ENCODE data around the gene RHPN2.
A peak's percentile ranks its signal among the peaks of the same experiment; 100 is the strongest.

RHPN2 gene

DNA sequence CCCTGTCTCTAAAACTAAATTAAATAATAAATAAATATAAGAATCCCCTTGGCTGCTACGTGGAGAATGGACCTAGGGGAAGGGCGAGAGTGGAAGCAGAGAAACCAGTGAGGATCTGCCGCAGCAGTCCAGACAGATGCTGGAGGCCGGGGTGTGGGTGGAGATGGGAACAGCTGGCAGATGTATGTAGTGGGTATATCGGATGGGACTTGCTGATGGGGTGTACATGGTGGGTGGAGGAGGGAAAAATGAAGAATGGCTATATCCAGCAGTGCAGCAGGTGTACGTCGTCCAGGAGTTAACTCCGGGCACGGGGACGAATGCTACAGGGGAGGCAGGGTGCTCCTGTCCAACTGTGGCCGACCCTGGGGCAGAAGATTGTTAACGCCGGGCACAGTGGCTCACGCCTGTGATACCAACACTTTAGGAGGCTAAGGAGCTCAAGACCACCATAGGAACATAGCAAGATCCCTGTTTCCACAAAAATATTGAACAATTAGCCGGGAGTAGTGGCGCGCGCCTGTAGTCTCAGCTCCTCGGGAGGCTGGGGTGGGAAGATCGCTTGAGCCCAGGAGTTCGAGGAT, 93.6 kb downstream of the RHPN2 start:
- no peak for DNase-seq

DNA sequence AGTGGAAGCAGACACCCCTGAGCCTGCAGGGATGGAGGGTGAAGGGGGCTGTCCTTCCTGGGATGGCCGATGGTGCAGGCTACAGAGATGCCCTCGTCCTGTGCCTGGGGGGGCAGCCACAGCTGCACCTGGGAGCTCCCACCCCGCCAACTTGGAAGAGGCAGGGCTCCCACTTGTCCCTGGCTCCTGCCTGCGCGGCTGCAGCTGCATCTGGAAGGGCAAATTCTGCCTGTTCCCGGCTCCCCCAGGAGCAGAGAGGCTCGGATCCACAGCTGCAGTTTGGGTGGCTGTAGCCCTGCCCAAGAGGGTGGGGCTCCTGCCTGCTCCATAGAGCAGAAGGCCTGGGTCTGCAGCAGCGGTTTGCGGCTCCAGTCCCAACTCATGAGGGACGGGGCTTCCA, 95.1 kb downstream of the RHPN2 start:
- no peak for DNase-seq

DNA sequence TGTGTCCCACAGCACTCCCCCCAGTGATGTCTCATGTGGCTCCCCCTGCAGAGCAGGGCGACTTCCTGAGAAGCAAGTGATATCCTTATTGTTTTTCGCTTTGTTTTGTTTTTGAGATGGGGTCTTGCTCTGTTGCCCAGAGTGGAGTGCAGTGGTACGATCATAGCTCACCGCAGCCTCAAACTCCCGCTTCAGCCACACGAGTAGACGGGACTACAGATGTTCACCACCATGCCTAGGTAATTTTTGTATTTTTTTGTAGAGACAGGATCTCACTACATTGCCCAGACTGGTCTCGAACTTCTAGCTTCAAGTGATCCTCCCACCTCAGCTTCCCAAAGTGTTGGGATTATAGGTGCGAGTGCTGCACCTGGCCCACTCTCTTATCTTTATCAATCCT, 97.9 kb downstream of the RHPN2 start:
- DNase-seq, result no peak

DNA sequence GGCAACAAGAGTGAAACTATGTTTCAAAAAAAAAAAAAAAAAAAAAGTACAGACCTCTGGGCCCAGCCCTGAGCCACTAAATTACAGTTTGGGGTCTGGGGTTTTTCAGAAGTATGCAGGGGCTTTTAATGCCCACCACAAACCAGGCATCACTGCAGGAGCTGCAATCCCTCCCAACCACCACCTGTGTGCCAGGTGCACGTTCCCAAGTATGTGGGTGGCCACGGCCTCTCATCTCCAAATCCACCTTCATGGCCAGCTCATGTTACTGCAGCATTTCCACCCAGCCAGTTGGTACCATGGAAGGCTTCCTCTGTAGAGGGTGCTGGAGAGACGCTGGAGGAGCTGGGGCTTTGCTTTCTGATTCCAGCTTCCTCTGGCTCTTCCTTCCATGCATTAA, 119.4 kb downstream of the RHPN2 start:
- DNase-seq, result no peak

DNA sequence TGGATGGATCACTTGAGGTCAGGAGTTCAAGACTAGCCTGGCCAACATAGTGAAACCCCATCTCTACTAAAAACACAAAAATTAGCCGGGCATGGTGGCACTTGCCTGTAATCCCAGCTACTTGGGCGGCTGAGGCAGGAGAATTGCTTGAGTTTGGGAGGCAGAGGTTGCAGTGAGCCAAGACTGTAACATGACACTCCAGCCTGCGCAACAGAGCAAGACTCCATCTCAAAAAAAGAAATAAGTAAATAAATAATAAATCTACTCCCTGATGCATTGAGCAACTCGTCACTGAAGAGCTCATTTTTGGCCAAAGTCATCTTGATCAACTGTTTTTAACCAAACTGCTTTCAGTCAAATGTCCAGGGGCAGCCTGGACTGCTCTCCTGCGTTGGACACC, 123.4 kb downstream of the RHPN2 start:
- DNase-seq, result peak; percentile 11

DNA sequence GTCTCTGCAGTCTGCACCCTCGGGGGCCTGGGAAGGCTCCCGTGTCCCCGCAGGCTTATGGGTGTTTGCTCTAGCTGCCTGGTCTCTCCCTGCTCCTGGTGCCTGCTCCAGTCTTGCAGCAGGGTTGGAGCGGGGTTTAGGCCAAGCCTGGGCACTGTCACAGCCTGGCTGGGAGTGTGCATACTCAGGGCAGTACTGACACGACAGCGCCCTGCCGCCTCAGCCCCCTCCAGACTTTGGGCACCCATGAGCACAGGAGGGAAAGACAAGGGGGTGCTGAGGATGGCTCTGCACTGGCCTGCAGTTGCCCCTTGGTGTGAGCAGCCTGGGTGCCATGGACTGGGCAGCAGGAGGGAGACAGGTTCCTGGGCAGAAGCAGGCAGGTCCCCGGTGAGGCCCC, 128.6 kb downstream of the RHPN2 start:
- DNase-seq, result no peak

DNA sequence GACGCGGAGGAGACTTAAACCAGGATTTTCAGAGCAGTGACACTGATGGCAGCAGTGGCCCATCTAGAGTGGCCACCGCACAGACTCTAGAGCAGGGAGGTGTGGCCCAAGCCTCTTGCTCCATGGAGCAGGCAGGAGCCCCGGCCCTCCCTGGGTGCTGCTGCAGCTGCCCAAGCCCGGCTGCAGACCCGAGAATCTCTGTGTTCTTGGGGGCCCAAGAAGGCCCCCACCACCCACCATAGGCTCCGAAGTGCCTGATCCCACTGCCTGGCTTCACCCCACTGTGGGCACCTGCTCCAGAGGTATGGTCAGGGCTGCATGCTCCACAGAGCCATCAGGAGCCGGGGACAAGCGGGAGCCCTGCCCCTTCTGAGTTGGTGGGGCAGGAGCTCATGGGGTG, 129.1 kb downstream of the RHPN2 start:
- DNase-seq, result no peak

DNA sequence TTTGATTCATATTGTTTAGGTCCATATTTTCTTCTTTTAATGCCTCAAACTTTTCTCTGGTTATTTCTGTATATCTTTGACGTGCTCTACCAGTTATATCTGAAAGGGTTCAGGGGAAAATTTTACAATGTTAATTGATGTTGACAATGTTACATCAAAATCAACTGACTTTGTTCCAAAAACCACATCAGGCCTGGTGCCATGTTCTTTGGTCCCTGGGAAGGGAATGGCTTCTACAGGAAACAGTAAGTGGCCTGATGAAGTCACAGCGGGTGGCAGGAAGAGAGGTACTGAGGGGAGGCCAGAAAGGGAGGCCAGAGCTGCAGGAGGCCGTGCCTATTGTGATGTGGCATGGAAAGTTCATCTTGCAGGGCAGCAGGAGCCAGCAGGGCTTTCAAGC, 131.1 kb downstream of the RHPN2 start:
- DNase-seq, result no peak

DNA sequence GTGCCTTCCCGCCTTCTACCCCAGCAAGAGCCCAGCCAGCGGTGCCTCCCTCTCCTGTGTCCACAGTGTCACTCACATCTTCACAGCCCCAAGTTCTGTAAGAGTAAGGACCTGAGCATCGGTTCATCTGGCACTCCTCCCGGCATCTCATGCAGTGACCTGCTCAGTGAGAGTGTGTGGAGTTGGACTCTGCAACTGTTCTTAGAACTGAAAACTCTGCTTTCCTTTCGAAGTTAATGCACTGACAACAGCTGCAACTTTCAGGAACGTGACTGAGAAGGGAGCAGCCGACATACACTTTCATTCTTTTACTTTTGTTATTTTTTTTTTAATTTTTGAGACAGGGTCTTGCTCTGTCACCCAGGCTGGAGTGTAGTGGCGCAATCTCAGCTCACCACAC, 134.1 kb downstream of the RHPN2 start:
- no peak for DNase-seq

DNA sequence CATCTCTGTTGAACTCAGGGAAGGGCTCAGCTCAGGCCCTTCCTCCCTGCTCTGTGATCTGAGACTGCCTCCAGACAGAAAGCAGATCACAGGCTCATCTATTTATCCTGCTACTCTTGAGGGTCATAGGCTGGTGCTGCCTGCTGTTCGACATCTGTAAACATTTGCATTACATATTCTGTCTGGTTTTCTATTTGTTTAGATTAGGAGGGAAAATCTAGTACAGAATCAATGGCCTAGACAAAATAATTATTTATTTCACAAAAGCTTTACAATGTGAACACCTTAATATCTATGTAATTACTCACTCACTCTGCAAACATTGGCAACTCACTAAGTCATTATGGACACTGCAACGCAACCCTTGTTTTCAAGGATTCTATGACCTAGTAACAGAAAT, 135.9 kb downstream of the RHPN2 start:
- DNase-seq, result no peak

All from HCEC 1CT (cell line).